HG03095 (cell line): ENCODE data around the gene SPRYD7.
A peak's percentile ranks its signal among the peaks of the same experiment; 100 is the strongest.
"Not testable (repeated sequence)": the region's sequence is repeated elsewhere in the genome, so short reads cannot be mapped to it uniquely, and the experiment has no call there.

Source experiments
- ATAC-seq: cut with Tn5 transposase; IDR thresholded peaks from one replicate; pipeline ENCODE4 v1.9.1; 2021; ENCODE audit warnings: moderate library complexity; ENCODE audit not compliant: unreplicated experiment

SPRYD7 gene, protein sequence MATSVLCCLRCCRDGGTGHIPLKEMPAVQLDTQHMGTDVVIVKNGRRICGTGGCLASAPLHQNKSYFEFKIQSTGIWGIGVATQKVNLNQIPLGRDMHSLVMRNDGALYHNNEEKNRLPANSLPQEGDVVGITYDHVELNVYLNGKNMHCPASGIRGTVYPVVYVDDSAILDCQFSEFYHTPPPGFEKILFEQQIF

DNA sequence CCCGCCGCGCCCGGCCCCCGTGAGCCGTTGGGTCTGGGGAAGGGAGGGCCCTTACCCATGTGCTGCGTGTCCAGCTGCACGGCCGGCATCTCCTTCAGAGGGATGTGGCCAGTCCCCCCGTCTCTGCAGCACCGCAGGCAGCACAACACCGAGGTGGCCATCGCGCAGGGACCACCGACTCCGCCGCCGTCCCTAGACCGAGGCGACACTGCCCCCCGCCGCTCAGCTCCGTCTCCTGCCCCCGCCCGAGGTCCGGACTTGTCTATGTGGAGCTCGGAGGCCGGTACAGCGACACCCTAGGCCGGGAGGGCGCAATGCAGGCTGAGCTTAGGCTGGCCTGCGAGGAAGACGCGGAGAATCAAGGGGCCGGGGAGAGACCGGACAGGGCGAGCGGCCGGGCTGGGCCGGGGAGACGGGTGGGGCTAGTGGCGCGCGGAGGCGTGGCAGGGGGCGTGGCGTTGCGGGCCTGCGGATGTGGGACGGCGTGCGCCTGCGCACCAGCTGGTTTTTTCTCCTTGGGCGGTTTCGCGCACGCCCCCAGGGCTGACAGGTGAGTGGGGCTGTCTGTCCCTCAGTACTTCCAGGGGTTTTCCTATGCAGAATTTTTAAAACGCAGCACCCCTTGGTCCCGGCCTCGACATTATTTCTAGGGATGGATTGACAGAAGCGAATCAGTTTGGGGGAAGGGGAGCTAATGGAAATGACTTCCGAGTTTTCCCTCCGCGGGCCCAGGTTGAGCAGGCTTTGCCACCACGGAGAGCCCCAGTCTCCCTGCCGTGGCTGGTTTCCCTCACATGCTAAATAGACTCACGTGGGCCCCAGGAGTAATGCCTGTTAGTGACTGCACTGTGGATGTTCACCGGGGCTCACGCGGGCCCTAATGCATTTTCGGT, at the start of gene SPRYD7:
Gene SPRYD7, minus strand, starts transcription at position 266 of the 893 bp plus-strand sequence. Its CDS starts 105 bp downstream, at position 161.
- peak; percentile 97 for ATAC-seq

DNA sequence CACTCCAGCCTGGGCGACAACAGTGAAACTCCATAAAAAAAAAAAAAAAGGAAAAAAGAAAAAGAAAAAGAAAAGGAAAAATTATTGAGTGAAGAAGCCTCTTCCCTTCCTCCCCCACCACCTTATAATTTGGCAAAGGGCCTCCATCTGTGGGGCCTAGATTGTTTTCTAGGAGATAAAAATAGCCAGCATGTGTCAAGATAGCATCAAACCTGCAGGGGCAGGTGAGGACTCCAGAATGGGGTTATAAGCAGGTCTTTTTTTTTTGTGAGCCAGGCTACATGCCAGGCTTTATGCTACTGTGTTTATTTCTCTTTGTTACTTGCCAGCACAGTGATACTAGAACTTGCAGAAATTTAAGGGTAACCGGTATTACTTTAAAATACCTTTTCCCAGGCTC, 49.0 kb upstream of the SPRYD7 start:
- no peak for ATAC-seq

- no peak for ATAC-seq
Measured at GRCh38 chr13:49980266-49980665, 44.1 kb upstream of the SPRYD7 start.

- no peak for ATAC-seq
Measured at GRCh38 chr13:49977992-49978391, 41.9 kb upstream of the SPRYD7 start.

- peak; percentile 77 for ATAC-seq
Measured at GRCh38 chr13:49976314-49977258, 40.4 kb upstream of the SPRYD7 start.

DNA sequence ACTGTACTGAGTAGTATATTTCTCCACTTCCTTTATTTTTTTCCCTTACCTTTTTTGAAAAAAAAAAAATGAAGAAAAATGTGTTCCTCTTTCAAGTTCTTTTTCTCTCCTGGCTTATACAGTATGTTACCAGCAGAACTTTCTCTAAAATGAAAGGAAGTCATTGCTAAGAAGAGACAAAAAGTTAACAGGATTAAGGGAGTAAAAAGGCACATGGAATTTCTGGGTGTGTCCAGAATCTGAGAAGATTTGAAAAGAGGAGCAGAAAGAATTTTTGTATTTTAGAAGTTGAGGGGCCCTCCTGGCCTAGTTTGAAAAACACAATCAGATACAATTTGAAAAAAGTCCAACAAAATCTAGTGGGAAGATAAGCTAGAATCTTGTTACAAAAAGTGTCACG, 39.7 kb upstream of the SPRYD7 start:
- ATAC-seq = no peak

GRCh38 chr13:49972709-49973108, 36.6 kb upstream of the SPRYD7 start:
- no peak for ATAC-seq

DNA sequence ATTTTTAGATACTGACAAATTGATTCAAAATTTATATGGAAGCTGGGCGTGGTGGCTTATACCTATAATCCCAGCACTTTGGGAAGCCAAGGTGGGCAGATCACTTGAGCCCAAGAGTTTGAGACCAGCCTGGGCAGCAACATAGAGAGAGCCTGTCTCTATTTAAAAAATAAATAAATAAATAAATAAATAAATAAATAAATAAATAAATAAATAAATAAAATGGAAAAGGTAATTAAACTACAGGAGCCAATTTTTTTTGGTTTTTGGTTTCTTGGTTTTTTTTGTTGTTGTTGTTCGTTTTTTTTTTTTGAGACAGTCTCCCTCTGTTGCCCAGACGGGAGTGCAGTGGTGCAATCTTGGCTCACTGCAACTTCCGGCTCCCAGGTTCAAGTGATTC, 31.3 kb upstream of the SPRYD7 start:
- ATAC-seq = no peak

GRCh38 chr13:49958321-49958720, 22.2 kb upstream of the SPRYD7 start:
- no peak for ATAC-seq

DNA sequence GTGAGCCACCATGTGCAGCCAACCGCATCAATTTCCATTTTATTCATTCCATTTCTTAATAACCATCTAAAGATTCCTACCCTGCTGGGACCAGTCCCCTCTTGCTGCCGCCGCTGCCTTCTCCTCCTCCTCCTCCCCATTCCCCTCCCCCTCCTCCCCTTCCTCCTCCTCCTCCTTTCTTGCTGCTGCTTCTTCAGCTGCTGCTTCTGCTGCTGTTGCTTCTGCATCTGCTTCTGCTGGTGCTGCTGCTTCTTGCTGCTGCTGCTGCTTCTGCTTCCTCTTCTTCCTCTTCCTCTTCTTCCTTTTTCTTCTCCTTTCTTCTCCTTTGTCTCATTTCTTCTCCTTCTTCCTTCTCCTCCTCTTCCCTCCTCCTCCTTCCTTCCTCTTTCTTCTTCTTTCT, 20.0 kb upstream of the SPRYD7 start:
- no peak for ATAC-seq

GRCh38 chr13:49954674-49955455, 18.7 kb upstream of the SPRYD7 start:
- ATAC-seq = no peak

DNA sequence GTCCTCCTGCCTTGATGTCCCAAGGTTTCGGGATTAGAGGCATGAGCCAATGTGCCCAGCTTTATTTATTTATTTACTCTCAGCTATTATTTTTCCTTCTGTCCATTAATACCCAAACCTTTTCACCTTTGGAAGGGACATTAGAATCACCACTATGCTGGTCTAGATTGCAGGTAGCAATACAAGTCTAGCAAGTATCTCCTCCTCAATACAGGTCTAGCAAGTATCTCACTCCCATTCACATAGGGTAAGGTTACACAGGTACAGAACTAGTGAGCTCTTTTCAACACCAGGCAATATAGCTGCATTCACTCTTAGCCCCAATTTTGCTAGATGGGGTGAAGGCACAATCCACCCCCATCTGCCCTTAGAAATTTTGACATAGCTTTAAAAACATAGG, 17.4 kb upstream of the SPRYD7 start:
- ATAC-seq = no peak

- ATAC-seq = no peak
Measured at GRCh38 chr13:49951754-49952535, 15.8 kb upstream of the SPRYD7 start.

DNA sequence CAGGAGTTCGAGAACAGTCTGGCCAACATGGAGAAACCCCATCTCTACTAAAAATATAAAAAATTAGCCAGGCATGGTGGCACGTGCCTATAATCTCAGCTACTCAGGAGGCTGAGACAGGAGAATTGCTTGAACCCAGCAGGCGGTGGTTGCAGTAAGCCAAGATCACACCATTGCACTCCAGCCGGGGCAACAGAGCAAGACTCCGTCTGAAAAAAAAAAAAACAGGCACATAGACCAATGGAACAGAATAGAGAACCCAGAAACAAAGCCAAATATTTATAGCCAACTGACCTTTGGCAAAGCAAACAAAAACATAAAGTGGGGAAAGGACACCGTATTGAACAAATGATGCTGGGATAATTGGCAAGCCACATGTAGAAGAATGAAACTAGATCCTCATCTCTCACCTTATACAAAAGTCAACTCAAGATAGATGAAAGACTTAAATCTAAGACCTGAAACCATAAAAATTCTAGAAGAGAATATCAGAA, 12.7 kb upstream of the SPRYD7 start:
- not testable (repeated sequence) for ATAC-seq

DNA sequence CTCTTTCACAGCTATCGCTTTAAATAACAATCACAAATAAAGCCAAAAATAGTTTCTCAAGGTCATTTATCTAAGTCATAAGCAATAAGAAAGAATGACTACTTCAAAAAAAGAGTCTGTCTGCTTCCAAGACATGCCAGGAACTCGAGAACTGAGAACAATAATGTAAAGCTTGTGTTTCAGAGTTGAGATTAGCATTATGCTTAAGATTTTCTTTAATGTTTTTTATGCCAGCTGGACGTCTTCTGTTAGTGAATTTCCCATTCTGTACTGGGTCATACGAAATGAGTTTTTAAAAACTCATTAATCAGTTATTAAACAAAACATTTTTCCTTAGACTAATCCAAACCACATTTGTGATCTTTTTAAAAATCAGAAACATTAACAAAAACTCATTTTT, 3.2 kb upstream of the SPRYD7 start:
- ATAC-seq = no peak

- ATAC-seq = no peak
Measured at GRCh38 chr13:49938921-49939320, 2.8 kb upstream of the SPRYD7 start.

DNA sequence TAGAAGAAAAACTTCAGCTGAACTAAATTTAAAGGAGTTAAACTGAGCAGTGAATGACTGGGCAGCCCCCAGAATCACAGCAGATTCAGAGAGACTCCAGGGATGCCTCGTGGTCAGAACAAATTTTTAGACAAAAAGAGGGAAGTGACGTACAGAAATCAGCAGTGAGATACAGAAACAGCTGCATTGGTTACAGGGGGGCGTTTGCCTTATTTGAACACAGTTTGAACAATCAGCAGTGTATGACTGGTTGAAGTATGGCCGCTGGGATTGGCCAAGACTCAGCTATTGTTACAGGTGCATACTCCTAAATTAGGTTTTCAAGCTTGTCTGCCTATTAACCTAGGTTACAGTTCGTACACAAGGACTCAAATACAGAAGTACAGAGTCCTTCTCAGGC, 2.2 kb upstream of the SPRYD7 start:
- no peak for ATAC-seq

DNA sequence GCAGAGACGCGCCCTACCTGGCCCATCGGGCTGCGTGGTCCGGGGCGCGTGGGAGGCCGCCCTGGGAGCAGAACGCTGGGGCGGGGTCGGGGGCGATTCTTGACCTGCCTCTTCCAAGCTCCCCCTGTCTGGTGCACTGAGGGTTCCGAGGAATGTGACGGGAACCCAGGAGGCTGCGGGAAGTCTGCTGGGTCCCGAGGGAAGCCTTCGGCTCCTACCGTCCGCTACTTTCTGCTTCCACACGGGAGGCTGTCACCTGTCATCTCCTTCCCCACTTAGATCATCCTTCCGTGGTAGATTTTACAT, 781 bp upstream of the SPRYD7 start:
- no peak for ATAC-seq

DNA sequence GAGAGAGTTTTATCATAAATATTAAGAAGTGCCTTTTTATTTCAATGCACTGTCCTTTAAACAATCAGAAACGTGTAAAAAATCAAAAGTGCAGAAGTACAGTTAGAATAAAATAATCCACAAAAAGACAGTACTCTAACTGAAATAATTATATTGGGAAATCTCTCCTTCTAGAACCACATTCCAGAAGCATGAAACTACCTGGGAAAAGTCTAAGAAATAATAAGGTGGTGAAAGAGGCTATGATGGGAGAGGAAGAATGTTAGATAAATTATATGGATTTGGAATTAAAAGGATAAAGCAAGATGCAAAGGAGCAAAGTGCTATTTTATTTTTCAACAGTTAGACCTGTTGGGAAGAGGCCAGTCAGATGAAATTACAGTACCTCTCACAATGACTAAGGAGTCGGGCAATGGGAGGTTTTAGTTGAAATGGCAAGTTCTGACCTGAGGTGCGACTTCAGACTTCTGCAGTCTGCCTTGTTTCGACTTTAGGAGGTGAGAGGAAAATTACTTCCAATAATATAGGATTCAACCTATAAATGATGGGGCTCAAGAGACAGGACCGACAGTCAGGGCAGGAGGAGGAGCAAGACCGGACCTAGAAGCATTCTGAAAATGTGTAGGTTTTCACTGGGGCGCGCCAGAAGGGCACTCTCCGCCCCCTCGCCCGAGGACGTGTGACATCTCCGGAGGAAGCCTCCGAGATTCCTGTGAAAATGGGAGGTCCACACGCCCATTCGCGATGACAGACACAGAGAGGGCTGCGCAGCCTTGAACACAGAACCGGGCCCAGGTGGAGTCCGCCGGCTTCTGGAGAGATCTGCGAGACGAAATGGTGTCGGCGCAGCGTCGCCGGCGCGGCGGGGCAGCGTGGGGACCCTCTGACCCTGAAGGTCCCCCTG, 717 bp downstream of the SPRYD7 start:
- peak; percentile 28 for ATAC-seq
